Activated CD8-positive, alpha-beta memory T cell treated with anti-CD3 and anti-CD28 coated beads for 24 hours (primary cell): Measurements from ENCODE around the gene CDK17.

Source experiments
- DNase-seq: peaks from one replicate; pipeline ENCODE4 v3.0.0-alpha.2; 2020

Gene CDK17

GRCh38 chr12:96308881-96309280 lies 91.4 kb downstream of the CDK17 start:
- DNase-seq, result no peak

- DNase-seq, result no peak
Measured at GRCh38 chr12:96305665-96306064, 94.6 kb downstream of the CDK17 start.

- no peak for DNase-seq
Measured at GRCh38 chr12:96303653-96304052, 96.6 kb downstream of the CDK17 start.

GRCh38 chr12:96302687-96303310 lies 97.4 kb downstream of the CDK17 start:
- no peak for DNase-seq

- DNase-seq, result no peak
Measured at GRCh38 chr12:96301732-96302131, 98.5 kb downstream of the CDK17 start.

- DNase-seq, result no peak
Measured at GRCh38 chr12:96300064-96300463, 100.2 kb downstream of the CDK17 start.

- no peak for DNase-seq
Measured at GRCh38 chr12:96297504-96297903, 102.7 kb downstream of the CDK17 start.

GRCh38 chr12:96295532-96296160 lies 104.6 kb downstream of the CDK17 start:
- DNase-seq, result no peak

- no peak for DNase-seq
Measured at GRCh38 chr12:96294831-96295230, 105.4 kb downstream of the CDK17 start.

- DNase-seq, result no peak
Measured at GRCh38 chr12:96293093-96293492, 107.1 kb downstream of the CDK17 start.

GRCh38 chr12:96289067-96289466 lies 111.2 kb downstream of the CDK17 start:
- DNase-seq, result no peak

GRCh38 chr12:96285158-96285557 lies 115.1 kb downstream of the CDK17 start:
- no peak for DNase-seq

- no peak for DNase-seq
Measured at GRCh38 chr12:96274331-96274730, 125.9 kb downstream of the CDK17 start.

GRCh38 chr12:96271469-96272199 lies 128.6 kb downstream of the CDK17 start:
- no peak for DNase-seq

- DNase-seq, result no peak
Measured at GRCh38 chr12:96266238-96266637, 134.0 kb downstream of the CDK17 start.

GRCh38 chr12:96265836-96266235 lies 134.4 kb downstream of the CDK17 start:
- DNase-seq, result no peak

GRCh38 chr12:96265400-96265799 lies 134.8 kb downstream of the CDK17 start:
- no peak for DNase-seq

- DNase-seq, result no peak
Measured at GRCh38 chr12:96263449-96263902, 136.8 kb downstream of the CDK17 start.

- DNase-seq, result no peak
Measured at GRCh38 chr12:96261557-96261956, 138.7 kb downstream of the CDK17 start.

GRCh38 chr12:96260644-96261043 lies 139.6 kb downstream of the CDK17 start:
- no peak for DNase-seq

- no peak for DNase-seq
Measured at GRCh38 chr12:96260231-96260630, 140.0 kb downstream of the CDK17 start.

GRCh38 chr12:96258104-96258961 lies 141.9 kb downstream of the CDK17 start:
- DNase-seq, result no peak

- DNase-seq, result no peak
Measured at GRCh38 chr12:96257550-96258103, 142.6 kb downstream of the CDK17 start.
